Measurements from ENCODE around the gene FAM20C. TPM values are rescaled to one million over a fixed set of nuclear protein-coding genes. Genes with fewer than 3 reads are reported as not detected.

The FAM20C gene
- total and polyA plus RNA-seq, 2 of the 8 experiments (the other 6 are each of a cell fraction or from before 2014, with no cell fraction given): 9.5 to 34.8 TPM

DNA sequence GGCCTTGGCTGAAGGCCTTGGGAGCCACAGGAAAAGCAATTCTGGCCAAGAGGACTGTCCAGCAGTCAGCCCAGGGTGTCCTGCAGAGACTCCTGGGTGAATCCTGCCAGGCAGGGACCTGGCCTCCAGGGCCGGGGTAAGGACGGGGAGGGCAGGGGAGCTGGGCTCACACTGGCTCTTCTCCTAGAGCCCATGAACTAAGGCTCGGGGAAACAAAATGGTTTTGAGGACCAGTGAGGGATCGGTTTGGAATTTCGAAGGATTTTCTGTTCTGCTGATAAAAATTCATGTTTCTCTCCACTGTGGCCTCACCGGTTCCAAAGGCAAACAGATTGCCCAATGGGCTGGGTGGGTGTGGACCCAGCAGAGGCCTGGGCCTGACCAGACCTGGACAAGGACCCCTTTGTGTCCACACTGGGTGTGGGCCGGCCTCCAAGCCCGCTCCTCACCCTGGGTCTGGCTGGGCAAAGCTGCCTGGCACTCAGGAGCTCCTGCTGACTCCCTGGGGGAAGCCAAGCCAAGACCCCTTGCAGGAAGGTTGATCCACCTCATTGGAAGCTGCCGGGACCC lies 27.3 kb downstream of the FAM20C start (continued):
- TF ChIP-seq EZH2 (IDR thresholded peaks at IDR 0.05; ENCODE audit: low read depth, low read length, severe bottlenecking): no peak
- TF ChIP-seq ATF3 (IDR thresholded peaks at IDR 0.05; ENCODE audit: insufficient read depth, low read depth, low read length): no peak
- TF ChIP-seq BRCA1 (IDR thresholded peaks at IDR 0.05; ENCODE audit: low read depth, low read length): no peak
- TF ChIP-seq EGR1 (IDR thresholded peaks at IDR 0.05; ENCODE audit: borderline replicate concordance, low read depth, low read length): no peak
- no peak for TF ChIP-seq KDM4A (IDR thresholded peaks at IDR 0.05; ENCODE audit: low read depth, low read length, severe bottlenecking)
- no peak for TF ChIP-seq TAF7 (optimal IDR thresholded peaks at IDR 0.05; ENCODE audit: borderline replicate concordance, low read depth, low read length)
- TF ChIP-seq CBX5 (IDR thresholded peaks at IDR 0.05; ENCODE audit: low read depth, low read length): no peak
